Muscle layer of duodenum (tissue), 2 donors: ENCODE data around the gene SELENON.

Experiments
- H3K27ac ChIP-seq: one replicate; pipeline ENCODE4 v1.7.0; 2013; ENCODE audit warnings: mild to moderate bottlenecking, low read length
- H3K27me3 ChIP-seq: one replicate; pipeline ENCODE4 v1.7.0; 2013; ENCODE audit warnings: low read depth, mild to moderate bottlenecking, control low read depth, low read length
- H3K36me3 ChIP-seq, 2 donors: one replicate each; pipeline ENCODE4 v1.7.0; 2013; ENCODE audit warnings: low read length in 2 of 2, control low read depth in 1 of 2, mild to moderate bottlenecking in 1 of 2; ENCODE audit not compliant: insufficient read depth in 2 of 2, control insufficient read depth in 1 of 2
- H3K4me1 ChIP-seq, 2 donors: one replicate each; pipeline ENCODE4 v1.7.0; 2013; ENCODE audit warnings: low read length in 2 of 2, mild to moderate bottlenecking in 2 of 2, control low read depth in 1 of 2, moderate library complexity in 1 of 2; ENCODE audit not compliant: insufficient read depth in 2 of 2, control insufficient read depth in 1 of 2
- H3K4me3 ChIP-seq, 2 donors: one replicate each; pipeline ENCODE4 v1.7.0; 2013; ENCODE audit warnings: low read length in 2 of 2, low read depth in 1 of 2, mild to moderate bottlenecking in 1 of 2
- H3K9me3 ChIP-seq, 2 donors: one replicate each; pipeline ENCODE4 v1.7.0; 2013; ENCODE audit warnings: low read length in 2 of 2, control low read depth in 1 of 2, mild to moderate bottlenecking in 1 of 2; ENCODE audit not compliant: control insufficient read depth in 1 of 2
- donor health status: healthy.

The SELENON gene

GRCh38 chr1:25785333-25786067, 14.5 kb upstream of the SELENON start:
- H3K4me3 ChIP-seq, result no peak overlapping the region
- no peak overlapping the region for H3K27ac ChIP-seq
- H3K4me1 ChIP-seq, result peaks cover 11 to 31% of the 10 kb centered on the region in 2 donors
- H3K36me3 ChIP-seq, result no peaks in the 10 kb centered on the region
- H3K9me3 ChIP-seq, result no peaks in the 10 kb centered on the region
- H3K27me3 ChIP-seq, result no peaks in the 10 kb centered on the region

- Histone ChIP-seq H3K36me3 (no peaks in the 10 kb centered on the region), H3K4me3 (no peak overlapping the region), H3K9me3 (no peaks in the 10 kb centered on the region), H3K27me3 (no peaks in the 10 kb centered on the region), H3K27ac (no peak overlapping the region), H3K4me1 (peaks cover 11 to 28% of the 10 kb centered on the region in 2 donors)
Measured at GRCh38 chr1:25786887-25787759, 12.9 kb upstream of the SELENON start.

GRCh38 chr1:25787760-25788166, 12.2 kb upstream of the SELENON start:
- Histone ChIP-seq H3K4me1 (peaks cover 11 to 28% of the 10 kb centered on the region in 2 donors), H3K27me3 (no peaks in the 10 kb centered on the region), H3K4me3 (no peak overlapping the region), H3K27ac (no peak overlapping the region), H3K36me3 (no peaks in the 10 kb centered on the region), H3K9me3 (no peaks in the 10 kb centered on the region)

- H3K4me1 ChIP-seq, result peaks cover 11 to 17% of the 10 kb centered on the region in 2 donors
- H3K4me3 ChIP-seq, result no peak overlapping the region
- no peaks in the 10 kb centered on the region for H3K9me3 ChIP-seq
- H3K27me3 ChIP-seq, result no peaks in the 10 kb centered on the region
- H3K27ac ChIP-seq, result no peak overlapping the region
- no peaks in the 10 kb centered on the region for H3K36me3 ChIP-seq
Measured at GRCh38 chr1:25790472-25790871, 9.5 kb upstream of the SELENON start.

- H3K9me3 ChIP-seq, result no peaks in the 10 kb centered on the region
- no peaks in the 10 kb centered on the region for H3K36me3 ChIP-seq
- peaks cover 5 to 9% of the 10 kb centered on the region in 2 donors for H3K4me1 ChIP-seq
- no peak overlapping the region for H3K27ac ChIP-seq
- no peaks in the 10 kb centered on the region for H3K27me3 ChIP-seq
- H3K4me3 ChIP-seq, result no peak overlapping the region
Measured at GRCh38 chr1:25792115-25792514, 7.9 kb upstream of the SELENON start.

GRCh38 chr1:25793585-25794170, 6.3 kb upstream of the SELENON start:
- H3K27me3 ChIP-seq, result no peaks in the 10 kb centered on the region
- no peaks in the 10 kb centered on the region for H3K36me3 ChIP-seq
- no peaks in the 10 kb centered on the region for H3K9me3 ChIP-seq
- no peak overlapping the region for H3K4me3 ChIP-seq
- peaks cover 4 to 8% of the 10 kb centered on the region in 2 donors for H3K4me1 ChIP-seq
- H3K27ac ChIP-seq, result no peak overlapping the region

GRCh38 chr1:25794325-25794724, 5.7 kb upstream of the SELENON start:
- peaks cover 4 to 14% of the 10 kb centered on the region in 2 donors for H3K4me1 ChIP-seq
- H3K27me3 ChIP-seq, result no peaks in the 10 kb centered on the region
- H3K36me3 ChIP-seq, result no peaks in the 10 kb centered on the region
- no peak overlapping the region for H3K27ac ChIP-seq
- H3K4me3 ChIP-seq, result no peak overlapping the region
- H3K9me3 ChIP-seq, result no peaks in the 10 kb centered on the region

- H3K27me3 ChIP-seq, result no peaks in the 10 kb centered on the region
- no peak overlapping the region for H3K27ac ChIP-seq
- peaks cover 4 to 19% of the 10 kb centered on the region in 2 donors for H3K4me1 ChIP-seq
- H3K9me3 ChIP-seq, result no peaks in the 10 kb centered on the region
- no peaks in the 10 kb centered on the region for H3K36me3 ChIP-seq
- no peak overlapping the region for H3K4me3 ChIP-seq
Measured at GRCh38 chr1:25795211-25795610, 4.8 kb upstream of the SELENON start.

GRCh38 chr1:25795946-25796810, 3.8 kb upstream of the SELENON start:
- Histone ChIP-seq H3K36me3 (no peaks in the 10 kb centered on the region), H3K27me3 (no peaks in the 10 kb centered on the region), H3K27ac (no peak overlapping the region), H3K4me3 (no peak overlapping the region), H3K9me3 (no peaks in the 10 kb centered on the region), H3K4me1 (peaks cover 4 to 27% of the 10 kb centered on the region in 2 donors)

GRCh38 chr1:25796811-25797458, 3.1 kb upstream of the SELENON start:
- peaks cover 4 to 33% of the 10 kb centered on the region in 2 donors for H3K4me1 ChIP-seq
- no peak overlapping the region for H3K27ac ChIP-seq
- no peaks in the 10 kb centered on the region for H3K9me3 ChIP-seq
- H3K27me3 ChIP-seq, result no peaks in the 10 kb centered on the region
- H3K36me3 ChIP-seq, result no peaks in the 10 kb centered on the region
- H3K4me3 ChIP-seq, result no peak overlapping the region
